HEK293 (cell line): ENCODE measurements around the gene RGS7.

ENCODE experiments used
- CTCF ChIA-PET: fragments of 350-600 bp; formaldehyde crosslinking; extraction: SDS; loops from one replicate; lab custom pipeline; 2021; ENCODE audit warnings: antibody characterized with exemption; lab: Yijun Ruan, JAX
- POLR2A ChIA-PET: fragments of 300-600 bp; formaldehyde crosslinking; extraction: SDS; loops from one replicate; lab custom pipeline; 2020; ENCODE audit warnings: antibody characterized with exemption, inconsistent platforms; lab: Yijun Ruan, JAX
- H3K27ac ChIP-seq: fragments of 200-500 bp; sonication (Bioruptor generic); 2 replicates; pipeline ENCODE4 v1.5.1; 2014; ENCODE audit warnings: low read depth, low read length, control low read depth, inconsistent platforms; ENCODE audit errors: extremely low read depth
- H3K36me3 ChIP-seq, 2 experiments: fragments of 200-500 bp in 1 of 2; sonication (Bioruptor generic) in 1 of 2; 1 replicate in 1 of 2; 2 replicates in 1 of 2; pipeline ENCODE4 v1.5.1; 2014 to 2017; ENCODE audit warnings: inconsistent platforms in 2 of 2, low read length in 2 of 2; ENCODE audit not compliant: control insufficient read depth in 2 of 2, insufficient read depth in 1 of 2
- H3K4me1 ChIP-seq: fragments of 200-500 bp; sonication (Bioruptor generic); 2 replicates; pipeline ENCODE4 v1.5.1; 2014; ENCODE audit warnings: mild to moderate bottlenecking, low read length, inconsistent platforms; ENCODE audit not compliant: control insufficient read depth, insufficient read depth
- H3K4me3 ChIP-seq: 2 replicates; pipeline ENCODE4 v1.5.1; 2011; ENCODE audit warnings: low read depth, mild to moderate bottlenecking, control low read depth, low read length, moderate library complexity
- H3K9me3 ChIP-seq: fragments of 200-500 bp; sonication (Bioruptor generic); 2 replicates; pipeline ENCODE4 v1.5.1; 2014; ENCODE audit warnings: low read depth, low read length, inconsistent platforms; ENCODE audit not compliant: control insufficient read depth, insufficient read depth
- KLF8 ChIP-seq: fragments of 450-650 bp; formaldehyde crosslinking; IDR thresholded peaks from 2 replicates; pipeline ENCODE4 v1.5.1; 2016; ENCODE audit warnings: missing biosample characterization, missing genetic modification characterization
- MEIS1 ChIP-seq: sonication (generic); formaldehyde crosslinking; IDR thresholded peaks from 2 replicates; pipeline ENCODE4 v1.8.1; 2022; ENCODE audit warnings: missing genetic modification reagents, mild to moderate bottlenecking, borderline replicate concordance
- RBAK ChIP-seq: fragments of 450-650 bp; formaldehyde crosslinking; IDR thresholded peaks from 2 replicates; pipeline ENCODE4 v1.5.1; 2016; ENCODE audit warnings: missing biosample characterization, missing genetic modification characterization
- ZFP37 ChIP-seq: fragments of 450-650 bp; formaldehyde crosslinking; IDR thresholded peaks from 2 replicates; pipeline ENCODE4 v1.5.1; 2016; ENCODE audit warnings: missing biosample characterization, missing genetic modification characterization
- ZNF560 ChIP-seq: fragments of 450-650 bp; formaldehyde crosslinking; IDR thresholded peaks from 2 replicates; pipeline ENCODE4 v1.5.1; 2017; ENCODE audit warnings: missing biosample characterization, missing genetic modification characterization, borderline replicate concordance
- ZNF654 ChIP-seq: fragments of 450-650 bp; formaldehyde crosslinking; IDR thresholded peaks from 2 replicates; pipeline ENCODE4 v1.5.1; 2016; ENCODE audit warnings: low read depth, missing biosample characterization, missing genetic modification characterization
- ZNF670 ChIP-seq: fragments of 450-650 bp; formaldehyde crosslinking; IDR thresholded peaks from 2 replicates; pipeline ENCODE4 v1.5.1; 2016; ENCODE audit warnings: missing biosample characterization, missing genetic modification characterization, low read depth
- ZNF701 ChIP-seq: fragments of 450-650 bp; formaldehyde crosslinking; IDR thresholded peaks from 2 replicates; pipeline ENCODE4 v1.5.1; 2016; ENCODE audit warnings: missing biosample characterization, missing genetic modification characterization
- ZNF843 ChIP-seq: fragments of 450-650 bp; formaldehyde crosslinking; IDR thresholded peaks from 2 replicates; pipeline ENCODE4 v1.5.1; 2016; ENCODE audit warnings: missing biosample characterization, missing genetic modification characterization
- TF ChIP-seq, protein P1 (sequence below): fragments of 450-650 bp; formaldehyde crosslinking; IDR thresholded peaks from 2 replicates; pipeline ENCODE4 v1.5.1; 2016; ENCODE audit warnings: missing biosample characterization, missing genetic modification characterization, borderline replicate concordance
- TF ChIP-seq, protein P2 (sequence below): fragments of 450-650 bp; formaldehyde crosslinking; IDR thresholded peaks from 2 replicates; pipeline ENCODE4 v1.5.1; 2017; ENCODE audit warnings: missing biosample characterization, missing genetic modification characterization
- TF ChIP-seq, protein P3 (sequence below): fragments of 450-650 bp; formaldehyde crosslinking; IDR thresholded peaks from 2 replicates; pipeline ENCODE4 v1.5.1; 2017; ENCODE audit warnings: missing biosample characterization, missing genetic modification characterization

RGS7 gene

DNA sequence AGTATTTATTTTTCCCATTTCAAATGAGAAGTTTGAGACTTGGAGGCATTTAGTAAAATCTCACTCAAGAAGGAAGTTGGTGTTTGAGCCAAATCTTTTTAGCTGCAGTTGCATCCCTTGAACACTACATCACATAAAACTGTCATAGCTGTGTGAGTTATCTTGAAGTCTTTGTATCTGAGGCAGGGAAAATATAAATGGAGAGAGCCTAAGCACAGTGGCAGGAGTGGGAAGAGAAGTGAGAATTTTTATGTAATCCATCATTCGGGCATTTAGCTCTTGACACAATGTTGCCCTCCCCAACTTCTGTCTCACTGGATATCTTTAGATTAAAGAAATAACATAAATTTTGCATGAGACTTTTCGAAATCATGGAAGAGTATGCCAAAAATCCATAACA, 509.7 kb downstream of the RGS7 start (continued):
- TF ChIP-seq, protein P1, sequence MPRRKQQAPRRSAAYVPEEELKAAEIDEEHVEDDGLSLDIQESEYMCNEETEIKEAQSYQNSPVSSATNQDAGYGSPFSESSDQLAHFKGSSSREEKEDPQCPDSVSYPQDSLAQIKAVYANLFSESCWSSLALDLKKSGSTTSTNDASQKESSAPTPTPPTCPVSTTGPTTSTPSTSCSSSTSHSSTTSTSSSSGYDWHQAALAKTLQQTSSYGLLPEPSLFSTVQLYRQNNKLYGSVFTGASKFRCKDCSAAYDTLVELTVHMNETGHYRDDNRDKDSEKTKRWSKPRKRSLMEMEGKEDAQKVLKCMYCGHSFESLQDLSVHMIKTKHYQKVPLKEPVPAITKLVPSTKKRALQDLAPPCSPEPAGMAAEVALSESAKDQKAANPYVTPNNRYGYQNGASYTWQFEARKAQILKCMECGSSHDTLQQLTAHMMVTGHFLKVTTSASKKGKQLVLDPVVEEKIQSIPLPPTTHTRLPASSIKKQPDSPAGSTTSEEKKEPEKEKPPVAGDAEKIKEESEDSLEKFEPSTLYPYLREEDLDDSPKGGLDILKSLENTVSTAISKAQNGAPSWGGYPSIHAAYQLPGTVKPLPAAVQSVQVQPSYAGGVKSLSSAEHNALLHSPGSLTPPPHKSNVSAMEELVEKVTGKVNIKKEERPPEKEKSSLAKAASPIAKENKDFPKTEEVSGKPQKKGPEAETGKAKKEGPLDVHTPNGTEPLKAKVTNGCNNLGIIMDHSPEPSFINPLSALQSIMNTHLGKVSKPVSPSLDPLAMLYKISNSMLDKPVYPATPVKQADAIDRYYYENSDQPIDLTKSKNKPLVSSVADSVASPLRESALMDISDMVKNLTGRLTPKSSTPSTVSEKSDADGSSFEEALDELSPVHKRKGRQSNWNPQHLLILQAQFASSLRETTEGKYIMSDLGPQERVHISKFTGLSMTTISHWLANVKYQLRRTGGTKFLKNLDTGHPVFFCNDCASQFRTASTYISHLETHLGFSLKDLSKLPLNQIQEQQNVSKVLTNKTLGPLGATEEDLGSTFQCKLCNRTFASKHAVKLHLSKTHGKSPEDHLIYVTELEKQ (tag by site-specific recombination), result no peak

DNA sequence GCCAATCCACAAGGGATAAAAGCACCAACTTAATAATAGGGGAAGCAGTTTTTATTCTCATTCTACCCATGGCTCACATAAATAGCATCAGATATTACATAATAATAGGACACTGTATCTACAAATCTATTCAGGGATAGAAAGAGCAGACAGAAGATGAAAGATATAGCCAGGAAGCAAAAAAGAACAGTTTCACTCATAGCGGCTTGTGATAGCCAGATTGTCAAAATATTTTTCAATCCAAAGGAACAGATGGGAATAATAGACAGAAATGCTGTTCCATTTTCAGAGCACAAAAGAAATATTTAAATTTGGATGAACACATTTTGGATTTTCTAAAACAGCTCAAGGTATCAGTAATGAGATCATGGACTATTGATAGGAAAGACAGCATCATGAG, 512.5 kb downstream of the RGS7 start:
- Histone ChIP-seq H3K4me1 (no peaks in the 10 kb centered on the region), H3K4me3 (no peak overlapping the region)
- no peak for TF ChIP-seq ZNF670 (tag by site-specific recombination)
- TF ChIP-seq, protein P2, sequence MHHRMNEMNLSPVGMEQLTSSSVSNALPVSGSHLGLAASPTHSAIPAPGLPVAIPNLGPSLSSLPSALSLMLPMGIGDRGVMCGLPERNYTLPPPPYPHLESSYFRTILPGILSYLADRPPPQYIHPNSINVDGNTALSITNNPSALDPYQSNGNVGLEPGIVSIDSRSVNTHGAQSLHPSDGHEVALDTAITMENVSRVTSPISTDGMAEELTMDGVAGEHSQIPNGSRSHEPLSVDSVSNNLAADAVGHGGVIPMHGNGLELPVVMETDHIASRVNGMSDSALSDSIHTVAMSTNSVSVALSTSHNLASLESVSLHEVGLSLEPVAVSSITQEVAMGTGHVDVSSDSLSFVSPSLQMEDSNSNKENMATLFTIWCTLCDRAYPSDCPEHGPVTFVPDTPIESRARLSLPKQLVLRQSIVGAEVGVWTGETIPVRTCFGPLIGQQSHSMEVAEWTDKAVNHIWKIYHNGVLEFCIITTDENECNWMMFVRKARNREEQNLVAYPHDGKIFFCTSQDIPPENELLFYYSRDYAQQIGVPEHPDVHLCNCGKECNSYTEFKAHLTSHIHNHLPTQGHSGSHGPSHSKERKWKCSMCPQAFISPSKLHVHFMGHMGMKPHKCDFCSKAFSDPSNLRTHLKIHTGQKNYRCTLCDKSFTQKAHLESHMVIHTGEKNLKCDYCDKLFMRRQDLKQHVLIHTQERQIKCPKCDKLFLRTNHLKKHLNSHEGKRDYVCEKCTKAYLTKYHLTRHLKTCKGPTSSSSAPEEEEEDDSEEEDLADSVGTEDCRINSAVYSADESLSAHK (tag by site-specific recombination), result no peak
- no peak for TF ChIP-seq ZNF654 (tag by site-specific recombination)
- TF ChIP-seq ZFP37, result no peak
- TF ChIP-seq ZNF560 (tag by site-specific recombination), result no peak
- no peak for TF ChIP-seq MEIS1 (CRISPR knock-in tag)
- TF ChIP-seq, all 188 proteins: peak for 0
- Histone ChIP-seq H3K9me3 (no peaks in the 10 kb centered on the region), H3K27ac (no peak overlapping the region), H3K36me3 (no peaks in the 10 kb centered on the region)
- CTCF ChIA-PET, result no interaction called here
- POLR2A ChIA-PET, result no interaction called here

DNA sequence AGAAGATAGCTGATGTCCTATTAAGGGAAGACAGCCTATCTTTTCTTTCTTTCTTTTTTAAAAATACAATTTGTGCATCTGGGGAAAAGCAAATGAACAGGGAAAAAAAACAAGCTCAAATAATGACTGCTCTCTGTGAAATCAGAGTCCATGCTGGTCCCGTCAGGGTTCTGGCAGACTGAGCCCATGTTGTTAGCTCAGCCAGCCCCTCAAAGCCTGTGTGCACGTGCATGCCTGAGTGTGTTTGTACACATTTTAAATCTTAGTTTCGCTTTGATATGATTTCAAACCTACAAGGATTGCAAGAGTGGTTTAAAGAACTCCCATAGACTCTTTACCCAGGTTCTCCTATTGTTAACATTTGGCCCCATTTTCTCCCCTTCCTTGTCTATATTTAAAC, 513.2 kb downstream of the RGS7 start:
- no peak for TF ChIP-seq ZNF701 (tag by site-specific recombination)
- H3K4me3 ChIP-seq, result no peak overlapping the region
- no peak overlapping the region for H3K27ac ChIP-seq
- ChIA-PET POLR2A (no interaction called here), CTCF (interaction anchor here (0.6 to 1.4 kb wide), 3 partner anchors 19 to 112 kb away, joined by 3 to 4 read pairs (median 3); no protein-coding TSS in a partner anchor)
- no peaks in the 10 kb centered on the region for H3K9me3 ChIP-seq
- H3K4me1 ChIP-seq, result no peaks in the 10 kb centered on the region
- no peaks in the 10 kb centered on the region for H3K36me3 ChIP-seq

DNA sequence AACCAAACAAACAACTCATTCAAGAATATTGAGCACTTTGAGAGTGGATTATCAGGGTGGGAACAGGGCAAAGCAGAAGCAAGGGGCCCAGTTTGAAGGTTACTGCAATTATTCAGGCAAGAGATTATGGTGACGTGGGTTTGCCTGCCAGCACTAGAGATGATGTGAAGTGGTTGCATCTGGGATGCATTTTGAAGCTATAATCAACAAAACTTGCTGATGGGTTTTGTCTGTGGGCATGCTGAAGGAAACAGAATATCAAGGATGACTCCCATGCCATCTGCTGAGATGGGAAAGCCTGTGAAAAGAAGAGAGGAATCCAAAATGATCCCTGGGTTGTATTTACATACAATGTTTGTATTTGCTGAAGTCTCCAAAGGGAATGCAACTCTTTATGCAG, 520.7 kb downstream of the RGS7 start:
- Histone ChIP-seq H3K36me3 (no peaks in the 10 kb centered on the region), H3K4me3 (no peak overlapping the region), H3K9me3 (no peaks in the 10 kb centered on the region), H3K27ac (no peak overlapping the region), H3K4me1 (no peaks in the 10 kb centered on the region)
- ChIA-PET POLR2A (no interaction called here), CTCF (interaction anchor here (0.8 to 1.1 kb wide), 2 partner anchors 51 to 121 kb away, joined by 3 to 4 read pairs; no protein-coding TSS in a partner anchor)
- TF ChIP-seq, protein P3, sequence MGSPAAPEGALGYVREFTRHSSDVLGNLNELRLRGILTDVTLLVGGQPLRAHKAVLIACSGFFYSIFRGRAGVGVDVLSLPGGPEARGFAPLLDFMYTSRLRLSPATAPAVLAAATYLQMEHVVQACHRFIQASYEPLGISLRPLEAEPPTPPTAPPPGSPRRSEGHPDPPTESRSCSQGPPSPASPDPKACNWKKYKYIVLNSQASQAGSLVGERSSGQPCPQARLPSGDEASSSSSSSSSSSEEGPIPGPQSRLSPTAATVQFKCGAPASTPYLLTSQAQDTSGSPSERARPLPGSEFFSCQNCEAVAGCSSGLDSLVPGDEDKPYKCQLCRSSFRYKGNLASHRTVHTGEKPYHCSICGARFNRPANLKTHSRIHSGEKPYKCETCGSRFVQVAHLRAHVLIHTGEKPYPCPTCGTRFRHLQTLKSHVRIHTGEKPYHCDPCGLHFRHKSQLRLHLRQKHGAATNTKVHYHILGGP (tag by site-specific recombination), result no peak
- TF ChIP-seq RBAK (tag by site-specific recombination) (no peak), ZNF843 (tag by site-specific recombination) (no peak), KLF8 (tag by site-specific recombination) (no peak)
